ENCODE results near the gene APOH. TPM values are rescaled to one million over a fixed set of nuclear protein-coding genes. Genes with fewer than 3 reads are reported as not detected.
"Not testable (repeated sequence)": the region's sequence is repeated elsewhere in the genome, so short reads cannot be mapped to it uniquely, and the experiment has no call there.

The APOH gene
- total RNA-seq, 1 experiment from 2014 or later = not detected

DNA sequence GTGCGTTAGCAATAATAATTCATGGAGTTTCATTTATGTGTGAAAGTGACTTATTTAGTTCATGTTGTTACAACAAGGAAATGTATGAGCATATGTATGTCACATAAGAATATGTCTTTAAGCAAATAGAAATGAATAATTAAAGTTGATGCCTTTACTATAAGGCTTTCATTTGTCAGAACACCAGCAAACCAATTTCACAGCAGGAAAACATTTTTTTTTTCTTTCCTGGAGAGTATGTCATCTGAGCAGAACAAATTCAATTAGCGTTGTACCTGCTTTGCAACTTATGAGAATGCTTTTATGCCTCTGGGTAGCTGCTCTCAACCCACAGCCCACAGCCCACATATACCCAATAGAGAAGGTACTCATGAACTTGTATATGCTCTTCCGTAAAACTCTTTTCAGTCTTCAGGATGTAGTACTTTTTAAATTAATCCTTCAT lies 26.3 kb upstream of the APOH start:
- no peak overlapping the region for H3K27ac ChIP-seq
- no peaks in the 10 kb centered on the region for H3K36me3 ChIP-seq
- H3K9me3 ChIP-seq (replicated peaks) = no peaks in the 10 kb centered on the region
- no peak overlapping the region for H3K4me3 ChIP-seq
- H3K4me1 ChIP-seq = no peaks in the 10 kb centered on the region
- DNase-seq = no peak
- H3K27me3 ChIP-seq = no peaks in the 10 kb centered on the region

- Histone ChIP-seq H3K4me3 (no peak overlapping the region), H3K9me3 (replicated peaks) (no peaks in the 10 kb centered on the region), H3K27me3 (no peaks in the 10 kb centered on the region), H3K36me3 (no peaks in the 10 kb centered on the region), H3K27ac (no peak overlapping the region), H3K4me1 (no peaks in the 10 kb centered on the region)
- DNase-seq = peak; percentile 38 to 86
Observed at GRCh38 chr17:66255112-66255511, 25.9 kb upstream of the APOH start.

GRCh38 chr17:66253458-66253857 lies 24.2 kb upstream of the APOH start:
- H3K36me3 ChIP-seq; H3K27ac ChIP-seq; DNase-seq; H3K9me3 ChIP-seq (replicated peaks); H3K27me3 ChIP-seq; H3K4me1 ChIP-seq; H3K4me3 ChIP-seq: not testable (repeated sequence)

- peak in 1 of 2 experiments; percentile 13 for DNase-seq
- Histone ChIP-seq H3K27me3 (no peaks in the 10 kb centered on the region), H3K27ac (no peak overlapping the region), H3K4me1 (no peaks in the 10 kb centered on the region), H3K9me3 (replicated peaks) (no peaks in the 10 kb centered on the region), H3K4me3 (no peak overlapping the region), H3K36me3 (no peaks in the 10 kb centered on the region)
Observed at GRCh38 chr17:66250686-66251085, 21.5 kb upstream of the APOH start.

DNA sequence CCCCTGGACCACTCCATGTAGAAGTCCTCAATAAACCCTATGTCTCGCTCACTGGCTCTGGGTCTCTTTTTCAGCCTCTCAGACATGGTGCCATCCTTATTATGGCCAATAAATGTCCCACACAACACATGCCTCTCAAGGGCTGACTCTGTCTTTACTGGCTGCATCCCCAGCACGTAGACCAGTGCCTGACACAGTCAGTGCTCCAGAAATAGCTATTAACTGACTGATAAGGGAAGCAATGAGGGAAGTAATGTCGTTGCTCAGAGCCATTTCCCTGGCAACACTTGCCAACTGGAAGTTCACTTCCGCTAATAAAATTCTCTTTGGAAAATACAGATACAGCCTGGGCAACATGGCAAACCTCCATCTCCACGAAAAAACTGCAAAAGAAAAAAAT lies 19.1 kb upstream of the APOH start:
- Histone ChIP-seq H3K27ac (no peak overlapping the region), H3K4me3 (no peak overlapping the region), H3K4me1 (no peaks in the 10 kb centered on the region), H3K27me3 (no peaks in the 10 kb centered on the region), H3K36me3 (no peaks in the 10 kb centered on the region), H3K9me3 (replicated peaks) (no peaks in the 10 kb centered on the region)
- no peak for DNase-seq

DNA sequence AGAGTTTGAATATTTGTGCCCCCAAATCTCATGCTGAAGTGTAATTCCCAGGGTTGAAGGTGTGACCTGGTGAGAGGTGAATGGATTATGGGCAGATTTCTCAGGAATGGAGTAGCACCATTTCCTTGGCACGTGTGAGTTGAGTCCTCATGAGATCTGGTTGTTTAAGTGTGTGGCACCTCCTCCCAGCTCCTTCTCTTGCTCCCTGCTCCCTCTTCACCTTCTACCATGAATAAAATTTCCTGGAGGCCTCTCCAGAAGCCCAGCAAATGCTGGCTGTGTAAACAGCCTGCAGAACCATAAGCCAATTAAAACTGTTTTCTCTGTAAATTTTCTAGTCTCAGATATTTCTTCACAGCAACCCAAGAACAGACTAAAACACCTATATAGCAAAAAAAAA lies 12.6 kb upstream of the APOH start:
- H3K4me1 ChIP-seq = no peaks in the 10 kb centered on the region
- no peaks in the 10 kb centered on the region for H3K36me3 ChIP-seq
- no peak for DNase-seq
- H3K9me3 ChIP-seq (replicated peaks) = no peaks in the 10 kb centered on the region
- H3K4me3 ChIP-seq = no peak overlapping the region
- no peaks in the 10 kb centered on the region for H3K27me3 ChIP-seq
- no peak overlapping the region for H3K27ac ChIP-seq

DNA sequence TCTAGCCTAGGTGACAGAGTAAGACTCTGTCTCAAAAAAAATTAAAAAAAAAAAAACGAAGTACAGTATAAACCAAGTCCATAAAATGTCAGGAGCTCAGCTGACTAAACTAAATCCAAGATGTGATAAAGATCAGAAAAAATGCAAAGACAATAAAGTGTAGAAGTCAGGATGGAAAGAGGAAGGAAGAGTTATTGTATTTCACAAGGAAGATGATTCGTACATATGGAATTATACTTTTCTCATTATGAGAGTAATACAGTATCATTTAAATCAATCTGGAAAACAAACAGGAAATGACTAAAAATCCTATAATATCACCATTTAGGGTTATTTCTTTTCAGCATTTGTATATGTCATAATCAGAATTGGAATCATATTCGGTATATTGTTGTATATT lies 11.4 kb upstream of the APOH start:
- H3K27ac ChIP-seq = no peak overlapping the region
- H3K27me3 ChIP-seq = no peaks in the 10 kb centered on the region
- DNase-seq = no peak

DNA sequence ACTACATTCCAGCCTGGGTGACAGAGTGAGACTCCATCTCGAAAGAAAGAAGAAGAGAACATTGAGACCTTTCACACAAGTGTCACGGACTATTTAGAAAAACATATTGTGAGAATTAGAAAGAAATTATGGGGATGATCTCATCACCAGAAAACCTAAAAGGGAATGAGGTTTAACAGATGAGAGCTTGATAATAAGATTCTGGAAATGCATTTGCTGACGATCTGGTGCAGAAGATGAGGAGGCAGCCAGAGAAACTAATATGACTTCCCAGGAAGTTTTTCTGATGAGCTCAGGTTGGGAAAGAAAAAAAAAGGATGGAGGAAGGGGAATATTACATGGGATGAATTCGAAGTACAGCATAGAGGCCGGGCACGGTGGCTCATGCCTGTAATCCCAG lies 10.8 kb upstream of the APOH start:
- Histone ChIP-seq H3K27ac (no peak overlapping the region), H3K4me3 (no peak overlapping the region), H3K27me3 (no peaks in the 10 kb centered on the region), H3K36me3 (no peaks in the 10 kb centered on the region), H3K4me1 (no peaks in the 10 kb centered on the region), H3K9me3 (replicated peaks) (no peaks in the 10 kb centered on the region)
- DNase-seq = no peak

More for the DNA sequence above, 11.4 kb upstream of the APOH start:
- Histone ChIP-seq H3K9me3 (replicated peaks) (no peaks in the 10 kb centered on the region), H3K4me3 (no peak overlapping the region), H3K36me3 (no peaks in the 10 kb centered on the region), H3K4me1 (no peaks in the 10 kb centered on the region)

- no peaks in the 10 kb centered on the region for H3K9me3 ChIP-seq (replicated peaks)
- H3K4me3 ChIP-seq = no peak overlapping the region
- no peaks in the 10 kb centered on the region for H3K36me3 ChIP-seq
- H3K4me1 ChIP-seq = no peaks in the 10 kb centered on the region
- no peak overlapping the region for H3K27ac ChIP-seq
- no peak for DNase-seq
- no peaks in the 10 kb centered on the region for H3K27me3 ChIP-seq
Observed at GRCh38 chr17:66235377-66235994, 6.3 kb upstream of the APOH start.

DNA sequence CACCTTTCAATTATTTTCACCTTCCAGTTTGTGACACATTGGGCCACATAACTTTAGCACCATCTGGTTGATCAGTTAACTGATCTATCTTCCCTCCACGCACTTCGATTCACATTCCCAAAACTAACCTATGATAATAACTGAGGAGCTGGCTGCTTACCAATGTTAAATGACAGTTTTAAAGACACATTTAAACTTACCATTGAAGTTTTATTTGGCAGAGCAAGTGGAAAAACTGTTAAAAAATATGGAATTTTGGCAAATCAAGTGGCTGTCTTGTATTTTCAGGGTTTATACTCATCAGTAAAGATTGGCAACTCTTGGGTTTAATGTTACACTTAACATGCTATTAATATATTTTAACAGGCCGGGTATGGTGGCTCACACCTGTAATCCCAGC lies 5.4 kb upstream of the APOH start:
- no peaks in the 10 kb centered on the region for H3K27me3 ChIP-seq
- no peak for DNase-seq
- H3K36me3 ChIP-seq = no peaks in the 10 kb centered on the region
- H3K4me3 ChIP-seq = no peak overlapping the region
- H3K27ac ChIP-seq = no peak overlapping the region
- H3K4me1 ChIP-seq = no peaks in the 10 kb centered on the region
- H3K9me3 ChIP-seq (replicated peaks) = no peaks in the 10 kb centered on the region

- DNase-seq = no peak
- Histone ChIP-seq H3K4me1 (no peaks in the 10 kb centered on the region), H3K27ac (no peak overlapping the region), H3K36me3 (no peaks in the 10 kb centered on the region), H3K4me3 (no peak overlapping the region), H3K9me3 (replicated peaks) (no peaks in the 10 kb centered on the region), H3K27me3 (no peaks in the 10 kb centered on the region)
Observed at GRCh38 chr17:66233023-66233753, 4.0 kb upstream of the APOH start.

DNA sequence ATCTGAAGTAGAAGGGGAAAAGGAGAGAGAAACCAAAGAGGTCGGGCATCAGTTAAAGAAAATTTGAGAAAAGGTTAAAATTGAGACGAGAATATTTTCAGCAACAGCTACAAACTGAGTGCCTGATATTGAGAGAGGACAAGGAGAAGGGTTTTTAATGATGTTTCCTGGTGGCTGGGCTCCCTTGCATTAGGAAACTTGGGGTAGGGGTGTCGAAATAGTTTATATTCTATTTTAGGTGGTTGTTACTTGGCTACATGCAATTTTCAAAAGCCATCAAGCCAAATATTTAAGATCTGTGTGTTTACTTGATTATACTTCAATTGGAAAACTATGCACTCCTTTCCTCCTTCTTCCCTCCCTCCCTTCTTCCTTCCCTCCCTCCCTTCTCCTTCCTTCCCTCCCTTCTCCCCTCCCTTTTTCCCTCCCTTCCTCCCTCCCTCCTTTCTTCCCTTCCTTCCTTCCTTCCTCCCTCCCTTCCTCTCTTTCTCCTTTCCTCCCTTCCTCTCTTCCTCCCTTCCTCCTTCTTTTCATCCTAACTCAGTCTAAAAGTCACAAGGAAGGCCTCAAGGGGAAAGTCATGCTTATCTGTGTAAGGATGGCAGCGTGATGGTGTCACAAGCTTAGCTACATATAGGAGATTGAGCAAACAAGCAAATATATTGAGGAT lies 1.8 kb upstream of the APOH start:
- no peaks in the 10 kb centered on the region for H3K27me3 ChIP-seq
- H3K27ac ChIP-seq = no peak overlapping the region
- no peak for DNase-seq
- H3K9me3 ChIP-seq (replicated peaks) = no peaks in the 10 kb centered on the region
- no peaks in the 10 kb centered on the region for H3K36me3 ChIP-seq
- H3K4me3 ChIP-seq = no peak overlapping the region
- no peaks in the 10 kb centered on the region for H3K4me1 ChIP-seq

DNA sequence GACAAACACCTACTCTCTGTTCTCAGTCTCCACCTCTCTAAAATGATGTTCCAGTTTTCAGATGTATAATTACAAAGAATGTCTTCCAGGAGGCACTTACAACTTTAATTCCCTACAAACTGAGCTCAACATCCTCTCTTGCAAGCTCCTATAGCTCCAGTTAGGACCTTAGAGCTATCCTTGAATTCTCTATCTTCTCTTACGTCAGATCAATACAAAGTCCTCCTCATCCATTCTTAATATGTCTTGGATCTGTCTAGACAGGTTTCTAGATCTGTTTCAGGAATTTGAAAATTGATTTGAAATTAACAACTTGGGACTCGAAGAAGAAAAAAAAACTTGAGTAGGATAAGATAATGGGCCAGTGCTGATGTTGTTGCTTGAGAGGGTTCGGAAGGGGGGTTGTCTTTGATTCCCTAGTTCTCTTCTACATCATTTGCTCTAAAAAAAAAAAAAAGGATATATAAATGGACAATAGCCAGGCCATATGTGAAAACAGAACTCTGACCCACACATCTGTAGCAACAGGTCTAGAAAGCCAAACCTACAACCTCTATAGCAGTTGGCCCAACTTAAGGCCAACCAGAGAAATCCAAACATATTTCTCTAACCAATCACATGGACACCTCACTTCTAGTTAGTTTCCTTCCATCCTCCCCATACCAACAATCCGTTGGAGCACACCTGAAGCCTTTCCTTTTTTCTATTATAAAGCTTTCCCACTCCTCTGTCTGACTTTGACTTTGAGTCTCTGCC lies 746 bp upstream of the APOH start:
- no peak for DNase-seq
- Histone ChIP-seq H3K27ac (no peak overlapping the region), H3K4me3 (no peak overlapping the region), H3K4me1 (no peaks in the 10 kb centered on the region), H3K36me3 (no peaks in the 10 kb centered on the region), H3K27me3 (no peaks in the 10 kb centered on the region), H3K9me3 (replicated peaks) (no peaks in the 10 kb centered on the region)

DNA sequence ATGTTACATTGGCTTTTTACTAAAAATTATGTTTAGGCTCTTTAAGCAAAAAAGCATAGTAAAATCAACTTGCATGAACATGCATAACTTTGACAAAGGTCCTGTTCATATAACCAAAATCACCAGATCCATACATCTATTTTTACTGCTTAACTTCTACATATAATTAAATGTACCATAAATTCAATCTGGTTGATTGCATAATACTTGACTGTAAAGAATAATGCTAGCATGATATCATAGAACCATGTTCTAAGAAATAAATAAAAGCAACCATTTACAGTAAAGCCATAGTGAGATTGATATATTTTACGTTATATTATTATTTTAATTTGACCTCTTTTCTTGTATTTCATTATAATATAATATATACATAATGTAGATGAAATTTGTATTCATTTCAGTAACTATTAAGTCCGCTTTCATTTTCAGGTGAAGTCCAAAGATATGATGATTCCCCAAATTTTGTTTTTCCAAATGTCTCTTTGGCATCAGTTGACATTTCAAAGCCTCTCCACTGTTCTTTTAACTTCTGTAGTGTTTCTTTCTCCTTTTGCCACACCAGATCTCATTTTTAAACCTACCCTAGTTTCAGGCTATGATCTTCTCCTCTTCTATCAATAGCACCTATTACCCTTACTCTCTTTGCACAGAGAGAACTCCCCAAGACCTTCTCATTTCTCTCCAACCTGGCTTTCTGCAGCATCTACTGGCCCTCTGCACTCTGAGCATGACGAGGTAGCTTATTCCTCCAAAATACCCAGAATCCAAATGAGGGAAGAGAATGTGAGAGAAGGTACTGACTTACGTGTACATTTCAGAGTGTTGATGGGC lies 1.8 kb downstream of the APOH start:
- DNase-seq = no peak
- H3K4me1 ChIP-seq = no peaks in the 10 kb centered on the region
- H3K9me3 ChIP-seq (replicated peaks) = no peaks in the 10 kb centered on the region
- no peaks in the 10 kb centered on the region for H3K36me3 ChIP-seq
- H3K27me3 ChIP-seq = no peaks in the 10 kb centered on the region
- no peak overlapping the region for H3K27ac ChIP-seq
- H3K4me3 ChIP-seq = no peak overlapping the region
